DMS 273 (cell line): ENCODE measurements around the gene CAMK2B.

ENCODE experiments used
- DNase-seq: peaks from one replicate; lab custom pipeline; 2025; ENCODE audit not compliant: unreplicated experiment; lab: John Stamatoyannopoulos, UW

The CAMK2B gene

DNA sequence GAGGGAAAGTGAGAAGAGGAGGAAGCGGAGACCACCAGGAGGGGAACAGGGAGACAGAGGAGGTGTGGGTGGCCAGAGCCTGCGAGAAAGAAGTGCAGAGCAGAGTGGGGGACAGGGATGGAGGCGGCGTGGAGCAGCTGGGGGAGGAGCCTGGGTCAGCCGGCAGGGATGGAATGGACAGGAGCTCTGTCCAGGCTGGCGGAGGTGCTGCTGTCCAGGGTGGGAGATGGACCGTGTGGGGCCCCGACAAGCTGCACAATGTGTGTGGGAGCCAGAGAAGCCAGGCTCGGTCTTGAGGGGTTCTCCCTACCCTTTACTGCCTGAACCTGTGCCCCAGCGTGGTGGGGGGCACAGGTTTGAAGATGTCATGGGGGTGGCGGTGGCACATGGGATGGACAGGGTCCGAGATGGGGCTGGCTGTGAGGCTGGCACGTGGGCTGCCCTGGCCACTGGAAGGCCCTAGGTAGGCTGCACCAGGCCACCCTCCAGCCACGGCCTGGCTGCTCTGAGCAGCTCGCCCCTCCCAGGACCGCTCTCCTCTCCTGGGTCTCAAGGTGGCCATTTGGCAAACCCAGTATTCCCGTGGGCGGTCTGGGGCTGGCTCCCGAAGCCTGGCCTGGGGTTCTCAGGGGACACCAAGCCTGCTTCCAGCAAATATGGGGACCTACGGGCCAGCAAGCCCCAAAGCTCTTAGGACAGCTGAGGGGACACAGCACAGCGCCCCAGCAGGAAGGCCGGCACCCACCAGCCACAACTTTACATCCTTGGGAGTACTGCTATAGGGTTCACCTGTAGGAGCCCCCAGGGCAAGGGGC is 92.3 kb downstream of the CAMK2B start:
- no peak for DNase-seq

DNA sequence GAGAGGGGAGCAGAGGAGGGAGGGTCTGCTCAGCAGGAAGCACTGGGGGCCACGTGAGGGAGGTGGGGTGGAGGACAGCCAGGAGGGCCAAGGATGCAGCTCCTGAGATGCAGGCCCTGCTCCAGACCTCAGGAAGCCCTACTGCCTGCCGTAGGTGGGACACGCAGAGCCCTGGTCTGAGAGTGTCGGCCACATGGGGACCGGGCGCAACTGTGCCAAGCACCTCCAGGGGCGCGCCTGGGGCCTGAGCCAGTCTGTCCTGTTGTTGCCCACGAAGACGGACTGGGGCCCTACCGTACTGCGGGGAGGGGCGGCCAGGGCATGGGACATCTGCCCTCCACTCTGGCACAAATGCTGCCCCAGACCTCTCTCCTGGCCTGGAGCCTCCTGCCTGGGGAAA is 93.0 kb downstream of the CAMK2B start:
- DNase-seq: no peak

DNA sequence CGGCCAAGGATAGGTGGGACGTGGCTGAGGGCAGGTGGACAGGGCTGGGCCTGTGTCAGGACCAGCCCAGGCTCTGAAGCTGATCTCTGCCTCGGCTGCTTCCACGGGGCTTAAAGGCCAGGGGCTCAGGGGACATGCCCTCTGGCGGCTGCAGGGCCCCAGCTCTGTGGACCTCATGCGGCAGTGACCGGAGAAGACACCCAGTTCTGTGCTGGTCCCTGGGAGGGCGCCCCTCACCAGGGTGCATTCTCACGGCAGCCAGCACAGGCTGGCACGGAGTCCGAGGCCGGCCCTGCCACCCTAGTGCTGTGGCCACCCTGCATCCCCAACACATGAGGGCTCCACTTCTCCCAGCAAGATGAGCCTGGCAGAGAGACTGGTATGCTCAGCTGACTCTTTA is 94.3 kb downstream of the CAMK2B start:
- DNase-seq: no peak

DNA sequence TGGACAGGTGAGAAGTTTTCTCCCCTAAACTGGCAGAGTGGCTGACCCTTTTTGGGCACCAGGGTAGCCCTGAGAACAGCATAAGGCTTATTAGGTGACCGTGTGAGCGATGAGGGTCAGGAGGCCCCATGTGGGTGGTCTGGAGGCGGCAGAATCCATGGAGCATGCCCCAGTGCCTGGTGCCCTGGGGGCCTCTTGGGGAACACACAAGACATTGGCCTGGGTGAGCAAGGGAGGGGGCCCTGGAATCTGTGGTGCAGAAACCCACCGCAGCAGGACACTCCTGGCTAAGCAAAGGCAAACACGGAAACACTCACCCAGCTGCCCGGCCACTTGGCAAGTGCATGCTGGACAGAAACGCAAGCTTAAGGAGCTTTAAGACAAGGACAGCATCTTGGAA is 95.1 kb downstream of the CAMK2B start:
- no peak for DNase-seq

DNA sequence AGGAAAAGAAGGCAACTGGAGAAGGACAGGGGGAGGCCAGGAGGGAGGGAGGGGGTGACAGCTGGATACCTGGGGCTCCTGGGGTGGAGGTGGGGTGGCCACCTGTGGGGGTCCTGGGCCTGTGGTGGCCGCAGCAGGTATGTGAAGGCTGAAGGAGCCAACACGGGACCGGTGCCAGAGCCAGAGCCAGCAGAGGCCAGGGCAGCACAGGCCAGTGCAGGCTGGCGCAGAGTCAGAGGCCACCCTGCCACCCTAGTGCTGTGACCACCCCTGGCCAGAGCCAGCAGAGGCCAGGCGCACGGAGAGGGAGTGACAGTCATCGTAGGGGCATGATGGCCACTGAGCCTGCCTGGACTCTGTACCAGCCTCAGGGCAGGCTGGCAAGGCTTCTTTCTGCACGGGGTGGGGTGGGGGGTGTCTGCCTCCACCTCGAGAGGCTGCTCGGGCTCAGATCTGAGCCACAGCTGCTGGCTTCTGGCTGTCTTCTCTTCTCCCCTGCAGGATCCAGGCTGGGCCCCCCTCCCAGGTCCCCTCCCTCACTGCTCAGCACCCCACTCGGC is 95.8 kb downstream of the CAMK2B start:
- DNase-seq: no peak

DNA sequence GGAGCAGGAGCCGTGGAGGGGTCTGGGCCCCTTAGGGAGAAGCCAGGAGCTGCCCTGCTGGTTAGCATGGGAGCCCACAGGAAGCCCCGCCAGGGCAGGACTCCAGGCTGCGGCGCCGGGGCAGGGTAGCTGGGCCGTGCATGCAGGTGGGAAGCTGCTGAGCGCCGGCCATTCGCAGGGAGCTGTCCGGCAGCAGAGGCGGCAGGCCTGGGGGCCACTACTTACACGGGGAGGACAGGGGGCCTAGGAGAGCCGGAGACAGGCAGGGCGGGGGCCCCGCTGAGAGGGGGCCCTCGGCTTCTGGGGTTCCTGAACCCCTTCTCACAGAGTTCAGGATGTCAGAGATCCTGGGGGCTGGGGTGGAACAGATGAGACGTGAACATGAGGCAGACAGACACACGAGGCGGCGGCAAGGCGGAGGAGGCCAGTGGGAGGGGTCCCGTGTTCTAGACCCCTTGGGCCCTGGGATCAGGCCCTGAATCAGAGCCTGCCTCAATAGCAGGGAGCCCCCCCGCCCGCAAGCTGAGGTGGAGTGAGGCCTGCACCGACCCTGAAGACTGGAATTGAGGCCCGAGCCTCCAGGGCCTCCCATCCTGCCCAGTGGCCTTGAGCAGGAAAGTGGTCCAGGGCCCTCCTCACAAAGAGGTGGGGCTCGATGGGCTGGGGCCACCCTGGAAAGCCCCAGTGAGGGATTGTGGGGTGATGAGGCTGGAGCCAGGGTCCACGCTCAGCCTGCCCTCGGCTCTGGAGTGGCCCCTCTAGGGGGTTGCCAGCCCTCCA is 96.6 kb downstream of the CAMK2B start:
- DNase-seq: no peak

DNA sequence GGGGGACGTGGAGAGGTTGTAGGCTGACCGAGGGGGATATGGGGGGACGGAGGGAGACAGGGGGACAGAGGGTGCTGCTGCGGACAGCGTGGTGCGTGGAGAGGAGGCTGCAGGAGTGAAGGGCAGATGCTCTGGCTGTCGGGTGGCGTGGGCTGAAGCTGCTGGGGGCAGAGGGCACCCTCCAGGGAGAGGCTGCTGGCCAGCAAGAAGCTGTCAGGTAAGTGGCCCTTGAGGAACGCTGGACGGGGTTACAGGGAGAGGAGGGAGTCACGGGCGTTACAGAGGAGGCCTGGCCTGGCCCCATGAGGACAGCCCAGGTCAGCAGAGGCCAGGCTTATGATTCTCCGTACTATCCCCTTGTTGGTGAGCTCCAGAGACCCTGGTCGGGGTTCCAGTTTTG is 97.5 kb downstream of the CAMK2B start:
- no peak for DNase-seq

DNA sequence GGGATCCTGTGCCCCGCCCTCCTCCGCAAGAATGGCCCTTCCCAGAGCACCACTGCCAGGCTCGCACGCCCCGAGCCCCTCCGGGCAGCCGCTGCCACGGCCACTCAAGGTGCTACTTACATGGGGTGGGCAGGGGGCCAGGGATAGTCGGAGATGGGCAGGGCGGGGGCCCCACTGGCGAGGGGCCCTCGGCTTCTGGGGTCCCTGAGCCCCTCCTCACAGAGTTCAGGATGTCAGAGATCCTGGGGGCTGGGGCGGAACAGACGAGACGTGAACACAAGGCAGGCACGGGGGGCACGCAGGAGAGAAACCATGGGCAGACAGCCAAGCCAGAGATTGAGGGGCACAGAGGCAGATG is 99.0 kb downstream of the CAMK2B start:
- DNase-seq: no peak

DNA sequence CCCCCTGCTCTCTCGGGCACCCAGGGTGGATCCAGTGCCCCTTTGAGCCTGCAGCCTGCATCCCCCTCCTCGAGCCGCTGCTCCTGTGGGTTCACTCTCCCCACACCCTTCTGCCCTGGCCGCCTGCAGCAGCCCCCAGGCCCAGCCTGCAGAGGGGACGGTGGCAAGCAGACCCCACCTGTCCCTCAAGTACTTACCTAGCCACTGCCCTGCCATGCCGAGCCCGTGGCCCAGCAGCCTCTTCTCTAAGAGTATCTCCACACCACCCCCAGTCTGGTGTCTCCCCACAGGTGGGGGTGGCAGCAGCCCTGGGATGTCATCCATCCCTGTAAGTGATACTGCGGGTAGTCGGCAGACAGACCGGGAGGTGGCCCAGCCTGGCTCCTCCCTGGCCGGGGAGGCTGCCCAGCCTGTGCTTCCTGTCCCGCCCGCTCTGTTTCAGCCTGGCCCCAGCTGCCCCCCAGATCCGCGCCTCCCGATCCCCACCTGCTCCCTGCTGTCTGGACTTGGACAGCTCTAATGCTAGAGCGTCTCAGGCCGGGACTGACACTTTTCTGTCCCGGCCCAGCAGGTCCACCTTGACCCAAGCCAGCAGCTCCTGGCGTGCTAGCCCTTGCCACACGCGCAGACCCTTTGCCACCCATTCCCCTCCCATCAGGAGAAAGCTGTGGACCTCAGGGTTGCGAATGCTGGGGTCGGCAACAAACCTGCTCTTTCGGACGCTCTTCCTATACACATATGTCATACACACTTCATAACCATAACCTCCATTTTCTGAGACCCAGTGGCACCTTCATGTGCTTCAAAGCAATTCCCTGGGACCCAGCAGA is 99.6 kb downstream of the CAMK2B start:
- peak; percentile 61 for DNase-seq

DNA sequence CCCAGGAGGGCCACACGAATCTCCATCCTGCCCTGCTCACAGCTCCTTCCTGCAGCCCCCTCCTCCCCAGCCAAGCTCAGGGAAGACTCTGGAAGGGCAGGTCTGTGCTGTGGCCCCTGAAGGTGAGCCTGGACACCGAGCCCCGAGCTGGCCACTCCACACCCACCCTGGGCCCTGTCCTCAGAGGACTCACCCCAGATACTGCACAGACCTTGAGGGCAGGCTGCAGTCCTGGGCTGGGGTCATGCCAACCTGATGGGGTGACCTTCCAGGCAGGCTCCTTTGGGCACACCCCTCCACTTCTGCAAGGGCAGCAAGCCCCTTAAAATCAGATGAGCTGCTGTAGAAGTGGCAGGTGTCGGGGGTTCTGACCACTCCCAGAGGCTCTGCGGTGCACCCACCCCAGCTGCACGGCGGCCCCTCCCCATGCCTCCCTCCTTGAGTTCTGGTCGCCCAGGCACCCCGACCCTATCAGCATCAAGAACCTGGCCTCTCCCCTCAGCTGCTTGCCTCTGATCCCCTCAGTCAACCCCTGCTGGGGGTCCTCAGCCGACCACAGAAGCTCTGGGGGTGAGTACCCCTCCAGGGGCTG is 100.3 kb downstream of the CAMK2B start:
- DNase-seq: no peak

DNA sequence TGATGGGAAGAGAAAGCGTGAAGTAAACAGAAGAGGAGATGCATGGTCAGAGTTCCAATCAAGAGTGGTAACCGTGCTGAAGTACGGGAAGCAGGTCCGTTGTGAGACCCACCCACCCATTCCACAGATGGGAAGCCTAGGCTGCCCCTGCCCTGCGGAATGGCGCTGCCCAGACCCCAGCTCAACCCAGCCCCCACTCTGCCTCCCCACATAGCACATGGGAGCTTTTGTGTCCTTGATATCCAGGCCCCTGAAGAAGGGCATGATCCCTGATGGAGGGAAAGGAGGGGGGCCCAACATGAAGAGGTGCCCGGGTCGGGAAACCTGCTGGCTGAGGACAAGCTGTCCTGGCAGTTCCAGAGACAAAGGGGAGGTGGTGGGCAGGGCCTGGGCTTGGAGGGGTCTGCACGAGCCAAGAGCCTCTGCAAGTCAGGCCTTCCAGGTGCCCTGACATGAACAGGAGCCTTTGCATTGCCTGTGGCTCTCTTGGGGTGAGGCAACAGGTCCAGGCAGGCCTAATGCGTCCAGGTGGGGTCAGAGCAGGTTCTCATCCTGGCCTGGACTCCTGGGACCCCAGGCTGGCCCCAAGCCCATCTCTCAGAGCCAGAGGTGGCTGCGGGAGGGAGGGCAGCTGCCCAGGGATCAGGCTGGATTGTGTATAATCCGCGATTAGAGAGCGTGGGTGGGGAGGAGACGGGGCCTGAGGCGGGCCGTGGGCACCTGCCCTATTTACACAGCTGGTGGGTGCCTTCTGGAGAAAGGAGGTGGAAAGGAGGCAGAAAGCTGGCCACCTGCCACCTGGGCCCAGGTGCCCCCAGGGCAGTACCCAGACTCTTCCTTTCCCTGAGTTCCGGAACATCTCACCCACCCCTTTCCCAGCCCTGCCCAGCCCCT is 101.1 kb downstream of the CAMK2B start:
- peak; percentile 60 for DNase-seq

DNA sequence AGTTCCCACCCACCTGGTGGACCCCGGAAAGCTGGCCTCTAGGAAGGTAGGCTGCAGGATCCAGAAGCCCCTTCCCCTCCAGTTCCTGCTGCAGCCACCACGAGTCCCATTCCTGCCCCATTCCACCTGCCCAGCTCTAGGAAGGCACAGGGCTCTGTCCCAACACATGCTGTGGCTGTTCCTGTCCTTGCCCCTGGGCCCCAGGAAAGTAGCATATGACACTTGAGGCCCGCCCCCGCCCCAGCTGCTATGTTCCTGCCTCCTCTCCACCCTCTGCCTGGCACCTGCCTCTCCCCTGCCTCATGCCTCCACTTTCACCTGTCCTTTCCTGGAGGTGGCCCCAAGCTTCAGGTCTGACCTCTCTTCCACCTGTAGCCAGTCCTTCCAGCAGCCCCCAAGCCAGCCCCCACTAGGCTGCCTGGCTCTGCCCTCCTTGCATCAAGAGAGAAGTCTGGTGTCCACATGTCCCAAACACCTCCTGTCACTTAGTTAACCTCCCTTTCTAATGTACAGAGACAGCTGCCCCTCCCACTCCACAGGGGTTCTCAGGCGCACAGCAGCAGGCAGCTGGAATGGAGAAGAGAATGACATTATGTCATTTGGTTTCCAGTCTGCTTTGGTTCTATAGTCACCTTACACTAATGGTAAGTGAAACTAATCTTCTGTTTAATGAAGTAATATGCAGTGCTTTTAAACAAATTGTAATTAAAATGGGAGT is 101.9 kb downstream of the CAMK2B start:
- peak; percentile 89 for DNase-seq

DNA sequence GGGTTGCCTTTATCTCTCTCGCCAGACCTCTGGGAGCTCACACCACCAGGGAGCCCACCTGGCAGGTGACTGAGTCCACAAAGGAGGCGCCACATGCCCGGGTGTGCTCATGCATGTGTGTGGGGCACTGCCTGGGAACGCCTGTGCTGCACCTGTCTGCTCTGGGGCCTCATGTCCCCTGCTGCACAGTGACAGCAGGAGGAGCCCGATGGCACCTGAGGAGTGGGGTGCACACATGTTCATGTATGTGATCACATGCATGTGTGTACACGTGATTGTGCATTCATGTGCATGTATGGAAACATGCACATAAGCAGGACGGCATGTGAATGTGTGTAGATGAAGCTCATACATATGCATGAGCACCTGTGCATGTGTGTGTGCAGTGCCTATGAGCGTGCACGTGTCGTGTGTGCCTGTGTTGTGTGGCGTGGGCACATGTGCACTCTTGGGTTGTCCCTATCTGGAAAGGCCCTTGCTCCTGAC is 102.6 kb downstream of the CAMK2B start:
- DNase-seq: peak; percentile 63

DNA sequence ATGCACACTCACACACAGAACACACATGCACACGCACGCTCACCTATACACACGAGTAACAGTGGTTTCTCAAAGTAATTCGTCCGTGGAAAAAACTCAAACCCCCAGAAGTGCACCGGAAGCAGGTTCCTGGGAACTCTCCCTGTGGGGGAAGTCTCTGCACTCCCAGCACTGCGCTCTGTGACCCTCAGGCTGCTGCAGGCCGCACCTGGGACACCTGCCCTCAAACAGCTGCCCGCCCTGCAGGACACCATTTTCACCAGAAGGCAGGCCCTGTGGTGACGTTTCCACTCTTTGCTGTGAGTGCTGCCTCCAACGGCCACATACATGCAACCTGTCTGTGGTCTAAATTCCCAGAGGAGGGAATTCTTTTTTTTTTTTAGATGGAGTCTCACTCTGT is 103.3 kb downstream of the CAMK2B start:
- DNase-seq: peak; percentile 45

DNA sequence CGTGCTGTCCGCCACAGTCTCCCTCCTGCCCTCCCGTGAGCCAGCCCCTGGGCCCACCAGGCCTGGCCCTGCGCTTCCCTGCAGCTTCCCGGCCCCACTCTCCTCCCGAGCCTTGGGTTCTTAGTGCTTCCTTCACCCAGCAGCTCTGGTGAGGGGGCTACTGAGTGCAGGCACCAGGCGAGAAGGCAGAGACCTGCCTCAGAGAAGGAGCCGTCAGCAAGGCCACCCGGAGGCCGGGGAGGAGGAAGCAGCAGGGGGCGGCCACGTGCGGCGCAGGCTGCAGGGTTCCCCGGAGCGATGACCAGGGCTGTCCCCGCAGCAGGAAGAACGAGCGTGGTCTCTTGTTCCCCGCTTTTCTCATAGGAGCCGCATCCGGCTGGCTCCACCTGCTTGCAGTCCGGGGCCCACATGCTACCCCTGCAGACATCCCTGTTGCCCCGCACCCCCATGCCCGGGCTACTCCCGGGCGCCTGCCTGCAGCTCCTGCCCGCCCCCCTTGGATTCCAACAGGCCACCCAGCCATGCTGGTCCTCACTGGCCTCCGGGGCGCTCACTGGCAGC is 104.1 kb downstream of the CAMK2B start:
- DNase-seq: no peak

DNA sequence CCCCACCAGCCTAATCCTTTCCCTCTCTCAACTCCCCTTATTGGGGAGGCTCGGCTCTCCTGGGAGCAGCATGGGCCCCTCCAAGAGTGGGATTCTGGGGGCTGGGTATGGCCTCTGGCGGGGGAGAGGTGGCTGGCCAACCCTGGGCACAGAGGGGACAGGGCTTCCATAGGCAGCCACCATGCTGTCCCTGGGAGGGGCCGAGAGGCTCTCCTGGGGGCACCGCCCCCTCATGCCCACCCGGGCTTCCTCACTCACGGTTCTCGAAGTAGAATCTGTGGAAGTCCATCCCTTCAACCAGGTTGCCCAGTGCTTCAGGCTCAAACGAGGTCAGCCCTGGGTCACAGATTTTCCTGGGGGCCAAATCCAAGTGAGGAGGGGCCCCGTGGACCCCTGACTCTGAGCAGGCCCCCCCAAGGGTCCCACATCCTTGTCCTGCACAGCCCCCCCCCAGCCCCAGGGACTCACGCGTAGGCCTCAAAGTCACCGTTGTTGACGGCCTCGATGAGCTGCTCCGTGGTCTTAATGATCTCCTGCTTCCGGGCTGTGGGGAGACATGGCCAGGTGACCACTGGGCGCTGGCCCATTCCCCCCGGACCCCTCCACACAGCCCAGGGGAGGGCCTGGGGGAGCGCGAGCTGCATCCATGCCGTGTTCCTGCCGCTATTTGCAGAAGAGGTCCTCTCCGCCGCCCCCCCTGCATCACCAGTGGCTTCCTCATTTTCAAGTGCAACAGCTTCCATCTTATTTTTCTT is 104.9 kb downstream of the CAMK2B start:
- DNase-seq: no peak

DNA sequence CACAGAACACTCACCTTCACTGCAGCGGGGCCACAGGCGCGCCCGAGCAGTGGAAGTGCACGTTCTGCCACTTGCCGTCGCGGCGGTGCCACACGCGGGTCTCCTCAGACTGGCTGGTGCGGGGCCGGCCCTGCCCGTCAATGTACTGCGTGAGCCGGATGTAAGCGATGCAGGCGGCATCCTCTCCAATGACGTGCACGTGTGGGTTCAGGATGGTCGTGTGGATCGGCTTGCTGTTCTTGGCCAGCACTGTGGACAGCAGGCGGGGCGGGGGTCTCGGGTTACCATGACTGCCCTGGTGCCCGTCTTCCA is 105.4 kb downstream of the CAMK2B start:
- DNase-seq: no peak

DNA sequence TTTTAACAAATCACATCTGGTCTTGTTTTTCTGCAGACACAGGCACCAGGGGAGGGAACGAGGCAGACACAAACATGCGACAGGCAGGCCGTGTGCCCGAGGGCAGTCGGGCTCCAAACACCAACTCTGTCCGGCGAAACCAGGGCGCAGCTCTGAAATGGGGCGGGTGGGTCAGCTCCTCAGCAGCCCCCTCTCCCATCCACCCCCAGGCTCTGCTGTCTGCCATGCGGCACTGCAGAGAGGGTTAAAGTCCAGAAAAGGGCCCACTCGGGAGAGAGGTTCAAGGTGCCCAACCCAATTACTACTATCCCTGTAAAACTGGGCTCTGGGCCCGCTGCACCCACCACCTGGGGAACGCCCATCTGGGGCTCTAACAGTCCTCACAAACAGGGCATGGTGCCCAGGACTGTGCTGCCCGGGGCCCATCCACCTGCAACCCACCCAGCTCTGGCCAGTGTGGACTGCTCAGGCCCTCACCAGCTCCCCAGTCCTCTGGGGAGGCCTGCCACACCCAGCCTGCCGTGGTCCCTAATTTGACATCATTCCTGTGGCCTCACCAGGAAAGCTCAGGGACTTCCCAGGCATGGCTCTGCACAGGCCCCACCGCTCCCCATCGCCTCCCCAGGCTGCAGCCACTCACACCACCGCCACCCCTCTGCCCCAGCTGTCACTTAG is 105.9 kb downstream of the CAMK2B start:
- DNase-seq: no peak
